EL (cell line): ENCODE results near the gene ZNF346.
A peak's percentile ranks its signal among the peaks of the same experiment; 100 is the strongest.
"Not testable (repeated sequence)": the region's sequence is repeated elsewhere in the genome, so short reads cannot be mapped to it uniquely, and the experiment has no call there.

Experiments used
- DNase-seq: peaks from one replicate; pipeline ENCODE4 v3.0.0-alpha.2; 2016

ZNF346 gene

GRCh38 chr5:177022386-177023302 is at the start of gene ZNF346:
TSS of gene ZNF346 (plus strand) at chr5:177022696. CDS start at chr5:177022739, 43 bp downstream.
- DNase-seq, result peak; percentile 92

GRCh38 chr5:176979669-176980068 is 42.8 kb upstream of the ZNF346 start:
- DNase-seq, result no peak

DNA sequence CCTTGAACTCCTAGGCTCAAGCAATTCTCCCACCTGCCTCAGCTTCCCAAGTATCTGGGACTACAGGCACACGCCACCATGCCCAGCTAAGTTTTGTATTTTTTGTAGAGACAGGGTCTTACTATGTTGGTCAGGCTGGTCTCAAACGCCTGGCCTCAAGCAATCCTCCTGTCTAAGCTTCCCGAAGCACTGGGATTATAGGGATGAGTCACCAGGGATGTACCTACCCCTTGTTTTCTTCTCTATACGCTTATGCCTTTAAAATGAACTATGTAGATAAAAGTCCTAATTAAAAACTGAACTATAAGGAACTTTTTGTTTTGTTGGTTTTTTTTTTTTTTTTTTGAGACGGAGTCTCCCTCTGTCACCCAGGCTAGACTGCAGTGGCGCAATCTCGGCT is 41.7 kb upstream of the ZNF346 start:
- DNase-seq, result no peak

DNA sequence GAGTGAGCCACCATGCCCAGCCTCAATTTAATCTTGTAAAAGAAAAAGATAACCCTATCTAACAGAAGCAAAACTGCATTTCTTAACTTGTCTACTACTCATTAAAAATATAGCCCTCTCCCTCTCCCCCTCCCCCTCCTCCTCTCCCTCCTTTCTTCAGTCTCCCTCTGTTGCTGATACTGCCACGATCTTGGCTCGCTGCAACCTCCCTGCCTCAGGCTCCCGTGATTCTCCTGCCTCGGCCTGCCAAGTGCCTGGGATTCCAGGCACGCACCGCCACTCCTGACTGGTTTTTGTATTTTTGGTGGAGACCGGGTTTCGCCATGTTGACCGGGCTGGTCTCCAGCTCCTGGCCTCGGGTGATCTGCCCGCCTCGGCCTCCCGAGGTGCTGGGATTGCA is 39.4 kb upstream of the ZNF346 start:
- not testable (repeated sequence) for DNase-seq

- DNase-seq, result not testable (repeated sequence)
These were observed 38.9 kb upstream of the ZNF346 start for GRCh38 chr5:176983593-176983992.

DNA sequence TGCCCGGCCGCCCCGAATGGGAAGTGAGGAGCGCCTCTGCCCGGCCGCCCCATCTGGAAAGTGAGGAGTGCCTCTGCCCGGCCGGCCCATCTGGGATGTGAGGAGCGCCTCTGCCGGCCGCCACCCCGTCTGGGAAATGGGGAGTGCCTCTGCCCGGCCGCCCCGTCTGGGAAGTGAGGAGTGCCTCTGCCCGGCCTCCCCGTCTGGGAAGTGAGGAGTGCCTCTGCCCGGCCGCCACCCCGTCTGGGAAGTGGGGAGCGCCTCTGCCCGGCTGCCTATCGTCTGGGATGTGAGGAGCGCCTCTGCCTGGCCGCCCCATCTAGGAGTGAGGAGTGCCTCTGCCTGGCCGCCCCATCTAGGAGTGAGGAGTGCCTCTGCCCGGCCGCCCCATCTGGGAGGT is 38.3 kb upstream of the ZNF346 start:
- DNase-seq, result not testable (repeated sequence)

DNA sequence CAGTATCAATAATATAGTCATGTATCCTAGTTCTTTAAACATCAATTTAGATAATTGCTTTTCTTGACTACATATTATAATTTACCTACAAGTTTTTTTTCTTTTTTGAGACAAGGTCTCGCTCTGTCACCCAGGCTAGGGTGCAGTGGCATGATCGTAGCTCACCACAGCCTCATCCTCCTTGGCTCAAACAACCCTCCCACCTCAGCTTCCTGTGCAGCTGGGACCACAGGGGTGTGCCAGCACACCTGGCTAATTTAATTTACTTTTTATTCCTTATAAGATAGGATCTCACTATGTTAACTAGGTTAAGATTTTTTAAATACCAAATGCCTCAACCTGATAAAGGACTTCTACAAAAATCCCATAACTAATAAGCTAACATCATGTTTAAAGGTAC is 37.0 kb upstream of the ZNF346 start:
- no peak for DNase-seq

DNA sequence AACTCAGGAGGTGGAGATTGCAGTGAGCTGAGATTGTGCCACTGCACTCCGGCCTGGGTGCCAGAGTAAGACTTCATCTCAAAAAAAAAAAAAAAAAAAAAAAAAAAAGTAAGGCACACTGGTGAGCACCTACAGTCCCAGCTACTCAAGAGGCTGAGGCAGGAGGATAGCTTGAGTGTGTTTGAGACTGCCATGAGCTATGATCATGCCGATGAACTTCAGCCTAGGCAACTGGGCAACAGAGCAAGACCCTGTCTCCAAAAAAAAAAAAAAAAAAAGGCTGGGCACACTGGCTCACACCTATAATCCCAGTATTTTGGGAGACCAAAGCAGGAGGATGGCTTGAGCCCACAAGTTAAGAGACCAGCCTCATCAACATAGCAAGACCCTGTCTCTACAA is 36.2 kb upstream of the ZNF346 start:
- no peak for DNase-seq

DNA sequence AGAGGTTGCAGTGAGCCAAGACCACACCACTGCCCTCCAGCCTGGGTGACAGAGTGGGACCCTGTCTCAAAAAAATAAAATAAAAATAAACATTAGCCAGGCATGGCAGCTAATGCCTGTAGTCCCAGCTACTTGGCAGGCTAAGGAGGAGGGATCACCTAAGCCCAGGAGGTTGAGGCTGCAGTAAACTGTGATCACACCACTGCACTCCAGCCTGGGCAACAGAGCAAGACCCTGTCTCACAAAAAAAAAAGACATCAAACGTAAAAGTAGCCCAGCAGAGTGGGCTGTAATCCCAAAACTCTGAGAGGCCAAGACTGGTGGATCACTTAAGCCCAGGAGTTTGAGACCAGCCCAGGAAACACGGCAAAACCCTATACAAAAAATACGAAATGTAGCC is 34.9 kb upstream of the ZNF346 start:
- DNase-seq, result no peak

GRCh38 chr5:176993081-176993480 is 29.4 kb upstream of the ZNF346 start:
- not testable (repeated sequence) for DNase-seq

DNA sequence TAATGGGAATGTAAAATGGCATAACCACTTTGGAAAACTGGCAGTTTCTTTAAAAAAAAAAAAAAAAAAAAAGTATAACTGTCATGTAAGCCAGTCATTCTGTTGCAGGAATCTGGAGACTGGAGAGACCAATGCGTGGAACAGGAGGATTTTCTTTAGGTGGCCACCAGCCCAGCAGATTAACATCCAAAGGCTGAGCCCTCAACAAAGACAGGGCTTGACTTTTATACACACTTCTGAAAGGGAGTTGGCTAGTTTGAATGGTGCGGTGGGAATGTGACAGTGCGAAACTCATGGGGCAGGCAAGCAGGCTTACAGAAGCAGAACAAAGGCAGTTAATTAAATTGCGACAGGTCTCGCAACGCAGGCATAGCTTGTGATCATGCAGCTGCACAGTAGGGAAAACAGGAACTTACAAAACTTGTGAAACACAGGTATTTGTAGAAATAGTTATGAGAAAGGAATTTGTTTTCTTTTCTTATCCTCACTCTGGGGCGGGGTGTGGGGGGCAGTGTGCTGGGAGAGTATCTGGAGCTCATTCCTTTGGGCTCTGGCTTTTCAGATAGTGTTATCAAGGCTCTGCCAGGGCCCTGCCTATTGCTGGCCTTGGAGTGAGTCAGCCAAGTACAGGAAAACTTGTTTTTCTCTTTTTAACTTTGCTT is 27.9 kb upstream of the ZNF346 start:
- peak; percentile 19 for DNase-seq

- no peak for DNase-seq
These were observed 27.4 kb upstream of the ZNF346 start for GRCh38 chr5:176995122-176995490.

DNA sequence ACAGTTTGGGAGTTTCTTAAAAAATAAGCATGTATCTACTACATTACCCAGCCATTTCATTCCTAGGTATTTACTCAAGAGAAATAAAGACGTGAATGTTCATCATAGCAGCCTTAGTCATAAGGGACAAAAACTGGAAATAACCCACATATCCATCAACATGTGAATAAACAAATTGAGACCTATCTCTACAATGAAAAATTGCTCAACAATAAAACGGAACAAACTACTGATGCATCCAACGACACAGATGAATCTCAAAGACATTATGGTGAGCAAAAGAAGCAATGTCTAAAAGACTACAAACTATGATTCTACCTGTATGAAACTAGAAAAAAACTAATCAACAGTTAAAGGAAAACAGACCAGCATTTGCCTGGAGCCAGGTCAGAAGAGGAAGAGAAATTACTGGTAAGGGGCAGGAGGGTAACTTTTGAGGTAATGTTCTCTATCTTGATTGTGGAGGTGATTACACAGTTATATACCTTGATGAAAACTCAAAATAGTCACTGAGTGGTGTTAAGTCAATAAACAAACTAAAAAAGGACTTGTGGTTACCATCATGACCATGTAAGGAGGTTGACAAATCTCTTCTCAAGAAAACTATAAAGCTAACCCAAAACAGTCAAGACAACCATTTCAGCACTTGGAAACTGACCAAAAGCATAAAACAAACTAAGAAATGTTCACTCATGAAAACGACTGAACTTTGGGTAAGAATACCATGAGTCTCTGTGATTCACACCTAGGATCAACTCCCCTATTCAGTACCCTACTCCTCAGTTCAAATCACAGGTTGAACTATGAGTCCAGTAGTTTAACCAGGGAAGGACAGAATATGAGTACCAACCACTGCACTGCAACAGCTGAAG is 26.4 kb upstream of the ZNF346 start:
- DNase-seq, result peak; percentile 51

DNA sequence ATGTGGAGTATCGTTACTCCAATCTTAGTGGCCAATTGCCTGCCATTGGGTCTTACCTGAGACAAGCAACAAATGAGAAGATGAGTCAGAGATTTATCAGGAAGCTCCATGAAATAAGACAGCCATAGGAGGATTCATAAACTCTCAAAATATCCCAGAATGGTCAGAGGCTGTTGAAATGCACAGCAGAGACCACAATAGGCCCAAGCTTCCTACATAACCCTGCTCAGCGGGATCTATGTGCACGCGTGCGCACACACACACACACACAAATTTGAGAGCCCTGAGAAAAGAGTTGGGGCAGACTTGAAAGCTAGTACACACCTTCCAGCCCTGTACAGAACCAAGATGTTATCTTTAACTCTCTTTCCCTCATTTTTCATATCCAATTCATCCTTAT is 25.7 kb upstream of the ZNF346 start:
- DNase-seq, result no peak

GRCh38 chr5:176998828-176999227 is 23.7 kb upstream of the ZNF346 start:
- DNase-seq, result no peak

- not testable (repeated sequence) for DNase-seq
These were observed 23.0 kb upstream of the ZNF346 start for GRCh38 chr5:176999526-176999925.

- no peak for DNase-seq
These were observed 18.8 kb upstream of the ZNF346 start for GRCh38 chr5:177003649-177004048.

DNA sequence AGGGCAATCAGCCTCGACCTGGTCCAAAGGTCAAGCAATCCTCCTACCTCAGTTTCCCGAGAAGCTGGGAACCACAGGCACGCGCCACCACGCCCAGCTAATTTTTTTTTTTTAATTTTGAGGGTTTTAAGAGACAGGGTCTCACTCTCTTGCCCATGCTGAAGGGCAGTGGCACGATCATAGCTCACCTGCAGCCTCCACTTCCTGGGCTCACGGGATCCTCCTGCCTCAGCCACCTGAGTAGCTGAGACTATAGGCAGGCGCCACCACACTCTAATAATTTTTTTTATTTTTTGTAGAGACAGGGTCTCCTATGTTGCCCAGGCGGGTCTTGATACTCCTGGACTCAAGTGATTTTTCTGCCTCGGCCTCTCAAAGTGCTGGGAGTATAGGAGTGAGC is 17.5 kb upstream of the ZNF346 start:
- no peak for DNase-seq

GRCh38 chr5:177005619-177006264 is 16.8 kb upstream of the ZNF346 start:
- DNase-seq, result peak; percentile 71

DNA sequence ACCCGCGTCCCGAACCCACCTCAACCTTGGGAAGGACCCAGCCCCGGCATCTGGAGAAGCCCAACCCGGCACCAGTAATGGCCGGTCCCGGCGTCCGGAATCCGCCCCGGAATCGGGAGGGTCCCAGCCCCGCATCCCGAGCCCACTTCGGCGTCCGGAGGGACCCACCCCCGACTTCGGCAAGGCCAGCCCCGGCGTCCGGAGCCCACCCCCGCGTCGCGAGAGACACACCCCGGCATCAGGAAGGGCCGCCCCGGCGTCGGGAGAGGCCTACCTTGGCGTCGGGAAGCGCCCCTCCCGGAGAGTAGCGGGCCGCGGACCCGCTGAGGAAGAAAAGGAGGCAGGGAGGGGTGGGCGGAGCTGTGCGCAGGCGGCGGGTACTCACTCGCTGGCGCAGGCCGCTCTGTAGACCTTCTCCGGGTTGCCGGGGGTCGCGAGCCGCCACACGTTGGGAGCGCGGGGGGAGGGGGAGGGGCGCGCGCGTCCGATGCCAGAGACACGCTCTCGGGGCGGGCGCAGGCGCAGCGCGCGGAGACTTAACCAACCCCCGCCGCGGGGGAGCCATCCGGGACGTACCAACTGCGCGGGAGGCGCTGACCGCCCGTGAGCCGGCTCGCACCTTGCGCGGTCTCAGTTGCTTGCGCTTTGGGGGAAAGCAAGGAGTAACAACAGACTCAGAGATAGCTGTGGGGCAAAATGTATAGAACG is 16.1 kb upstream of the ZNF346 start, which contains the start of gene UIMC1:
TSS of gene UIMC1 (minus strand) at position 515 of the 708 bp plus-strand sequence. CDS start 24,164 bp downstream, outside the sequence.
- DNase-seq, result peak; percentile 91

- DNase-seq, result no peak
These were observed 13.8 kb upstream of the ZNF346 start for GRCh38 chr5:177008716-177009115.

DNA sequence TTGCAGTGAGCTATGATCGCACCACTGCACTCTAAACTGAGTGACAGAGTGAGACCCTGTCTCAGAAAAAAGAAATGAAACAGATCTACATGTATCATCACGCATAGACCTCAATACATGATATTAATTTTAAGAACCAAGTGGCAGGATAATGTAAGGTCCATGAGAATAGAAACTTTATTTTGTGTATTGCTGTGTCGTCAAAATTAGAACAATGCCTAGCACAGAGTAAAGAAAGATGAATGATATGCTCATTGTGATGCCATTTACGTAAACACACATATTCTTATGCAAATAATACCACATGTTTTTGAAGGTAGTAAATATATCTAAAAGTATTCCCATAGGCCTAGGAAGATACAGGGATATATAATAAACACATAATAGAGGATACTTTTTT is 12.3 kb upstream of the ZNF346 start:
- no peak for DNase-seq
